HEK293 (cell line): ENCODE data around the gene GPR63.

Source experiments
- GLI4 ChIP-seq: fragments of 450-650 bp; formaldehyde crosslinking; IDR thresholded peaks from 2 replicates; pipeline ENCODE4 v1.5.1; 2016; ENCODE audit warnings: missing biosample characterization, missing genetic modification characterization
- HOXC10 ChIP-seq: sonication (generic); formaldehyde crosslinking; IDR thresholded peaks from 2 replicates; pipeline ENCODE4 v1.8.1; 2023; ENCODE audit warnings: mild to moderate bottlenecking, missing genetic modification reagents
- IKZF3 ChIP-seq: fragments of 450-650 bp; IDR thresholded peaks from 2 replicates; pipeline ENCODE4 v1.5.0; 2018; ENCODE audit warnings: missing biosample characterization, mild to moderate bottlenecking, missing genetic modification characterization, moderate library complexity
- KLF10 ChIP-seq: fragments of 450-650 bp; IDR thresholded peaks from 2 replicates; pipeline ENCODE4 v1.5.1; 2018; ENCODE audit warnings: missing biosample characterization, mild to moderate bottlenecking, missing genetic modification characterization
- MZF1 ChIP-seq: fragments of 450-650 bp; formaldehyde crosslinking; IDR thresholded peaks from 2 replicates; pipeline ENCODE4 v1.5.1; 2017; ENCODE audit warnings: missing biosample characterization, missing genetic modification characterization, borderline replicate concordance
- PRDM1 ChIP-seq: fragments of 450-650 bp; formaldehyde crosslinking; IDR thresholded peaks from 2 replicates; pipeline ENCODE4; 2016; ENCODE audit warnings: missing biosample characterization, missing genetic modification characterization
- SCRT1 ChIP-seq: fragments of 450-650 bp; formaldehyde crosslinking; IDR thresholded peaks from 2 replicates; pipeline ENCODE4 v1.5.1; 2016; ENCODE audit warnings: missing biosample characterization, missing genetic modification characterization, borderline replicate concordance
- SP3 ChIP-seq: fragments of 450-650 bp; formaldehyde crosslinking; IDR thresholded peaks from 2 replicates; pipeline ENCODE4 v1.5.1; 2016; ENCODE audit warnings: missing biosample characterization, missing genetic modification characterization
- TRIM28 ChIP-seq: IDR thresholded peaks from 2 replicates; pipeline ENCODE4 v1.6.1; 2011; ENCODE audit warnings: low read length, control low read depth, borderline replicate concordance
- ZBTB1 ChIP-seq: fragments of 450-650 bp; formaldehyde crosslinking; IDR thresholded peaks from 2 replicates; pipeline ENCODE4 v1.5.1; 2016; ENCODE audit warnings: missing biosample characterization, missing genetic modification characterization
- ZIC2 ChIP-seq: fragments of 450-650 bp; formaldehyde crosslinking; IDR thresholded peaks from 2 replicates; pipeline ENCODE4 v1.5.1; 2016; ENCODE audit warnings: missing biosample characterization, missing genetic modification characterization
- ZNF157 ChIP-seq: fragments of 450-650 bp; formaldehyde crosslinking; IDR thresholded peaks from 2 replicates; pipeline ENCODE4 v1.5.1; 2016; ENCODE audit warnings: missing biosample characterization, missing genetic modification characterization
- ZNF174 ChIP-seq: fragments of 450-650 bp; formaldehyde crosslinking; IDR thresholded peaks from 2 replicates; pipeline ENCODE4 v1.5.0; 2017; ENCODE audit warnings: missing biosample characterization, mild to moderate bottlenecking, missing genetic modification characterization
- ZNF19 ChIP-seq: fragments of 450-650 bp; formaldehyde crosslinking; IDR thresholded peaks from 2 replicates; pipeline ENCODE4; 2016; ENCODE audit warnings: missing biosample characterization, missing genetic modification characterization, low read depth
- ZNF2 ChIP-seq: fragments of 450-650 bp; formaldehyde crosslinking; IDR thresholded peaks from 2 replicates; pipeline ENCODE4 v1.5.1; 2016; ENCODE audit warnings: missing biosample characterization, missing genetic modification characterization
- ZNF211 ChIP-seq: fragments of 450-650 bp; formaldehyde crosslinking; IDR thresholded peaks from 2 replicates; pipeline ENCODE4 v1.5.1; 2016; ENCODE audit warnings: low read depth, missing biosample characterization, missing genetic modification characterization
- ZNF311 ChIP-seq: fragments of 450-650 bp; formaldehyde crosslinking; IDR thresholded peaks from 2 replicates; pipeline ENCODE4 v1.5.1; 2017; ENCODE audit warnings: missing biosample characterization, missing genetic modification characterization, borderline replicate concordance
- ZNF324 ChIP-seq: fragments of 450-650 bp; formaldehyde crosslinking; IDR thresholded peaks from 2 replicates; pipeline ENCODE4 v1.5.1; 2016; ENCODE audit warnings: missing biosample characterization, missing genetic modification characterization
- ZNF423 ChIP-seq: fragments of 450-650 bp; formaldehyde crosslinking; IDR thresholded peaks from 2 replicates; pipeline ENCODE4 v1.5.1; 2016; ENCODE audit warnings: missing biosample characterization, missing genetic modification characterization
- ZNF433 ChIP-seq: fragments of 450-650 bp; formaldehyde crosslinking; IDR thresholded peaks from 2 replicates; pipeline ENCODE4 v1.5.1; 2016; ENCODE audit warnings: missing biosample characterization, missing genetic modification characterization, low read depth
- ZNF510 ChIP-seq: fragments of 450-650 bp; formaldehyde crosslinking; IDR thresholded peaks from 2 replicates; pipeline ENCODE4 v1.5.1; 2018; ENCODE audit warnings: mild to moderate bottlenecking, missing genetic modification characterization, missing biosample characterization; ENCODE audit not compliant: insufficient replicate concordance
- ZNF555 ChIP-seq: fragments of 450-650 bp; formaldehyde crosslinking; conservative IDR thresholded peaks from 2 replicates; pipeline ENCODE4 v1.5.1; 2017; ENCODE audit warnings: missing biosample characterization, mild to moderate bottlenecking, missing genetic modification characterization, inconsistent platforms
- ZNF560 ChIP-seq: fragments of 450-650 bp; formaldehyde crosslinking; IDR thresholded peaks from 2 replicates; pipeline ENCODE4 v1.5.1; 2017; ENCODE audit warnings: missing biosample characterization, missing genetic modification characterization, borderline replicate concordance
- ZNF571 ChIP-seq: fragments of 450-650 bp; formaldehyde crosslinking; IDR thresholded peaks from 2 replicates; pipeline ENCODE4 v1.5.0; 2017; ENCODE audit warnings: missing biosample characterization, missing genetic modification characterization
- ZNF585B ChIP-seq: fragments of 450-650 bp; formaldehyde crosslinking; IDR thresholded peaks from 2 replicates; pipeline ENCODE4 v1.5.1; 2016; ENCODE audit warnings: missing biosample characterization, missing genetic modification characterization
- ZNF621 ChIP-seq: fragments of 450-650 bp; formaldehyde crosslinking; IDR thresholded peaks from 2 replicates; pipeline ENCODE4 v1.5.1; 2017; ENCODE audit warnings: missing biosample characterization, missing genetic modification characterization
- ZNF624 ChIP-seq: fragments of 450-650 bp; formaldehyde crosslinking; IDR thresholded peaks from 2 replicates; pipeline ENCODE4 v1.5.1; 2017; ENCODE audit warnings: missing biosample characterization, missing genetic modification characterization
- ZNF747 ChIP-seq: fragments of 450-650 bp; formaldehyde crosslinking; IDR thresholded peaks from 2 replicates; pipeline ENCODE4 v1.5.1; 2016; ENCODE audit warnings: missing biosample characterization, missing genetic modification characterization
- ZNF785 ChIP-seq: fragments of 450-650 bp; formaldehyde crosslinking; IDR thresholded peaks from 2 replicates; pipeline ENCODE4 v1.5.1; 2016; ENCODE audit warnings: missing biosample characterization, missing genetic modification characterization
- ZSCAN16 ChIP-seq: fragments of 450-650 bp; formaldehyde crosslinking; IDR thresholded peaks from 2 replicates; pipeline ENCODE4 v1.5.1; 2016; ENCODE audit warnings: missing biosample characterization, missing genetic modification characterization
- TF ChIP-seq, protein P1 (sequence below): fragments of 450-650 bp; formaldehyde crosslinking; IDR thresholded peaks from 2 replicates; pipeline ENCODE4 v1.5.1; 2017; ENCODE audit warnings: missing biosample characterization, missing genetic modification characterization
- TF ChIP-seq, protein P2 (sequence below): fragments of 450-650 bp; formaldehyde crosslinking; IDR thresholded peaks from 2 replicates; pipeline ENCODE4 v1.5.1; 2017; ENCODE audit warnings: missing biosample characterization, missing genetic modification characterization
- TF ChIP-seq, protein P3 (sequence below): fragments of 450-650 bp; formaldehyde crosslinking; IDR thresholded peaks from 2 replicates; pipeline ENCODE4 v1.5.1; 2016; ENCODE audit warnings: missing biosample characterization, missing genetic modification characterization
- TF ChIP-seq, protein P4 (sequence below): fragments of 450-650 bp; formaldehyde crosslinking; IDR thresholded peaks from 2 replicates; pipeline ENCODE4 v1.5.1; 2016; ENCODE audit warnings: missing biosample characterization, missing genetic modification characterization
- TF ChIP-seq, protein P5 (sequence below): fragments of 450-650 bp; formaldehyde crosslinking; IDR thresholded peaks from 2 replicates; pipeline ENCODE4 v1.5.1; 2016; ENCODE audit warnings: missing biosample characterization, missing genetic modification characterization

GPR63 gene

DNA sequence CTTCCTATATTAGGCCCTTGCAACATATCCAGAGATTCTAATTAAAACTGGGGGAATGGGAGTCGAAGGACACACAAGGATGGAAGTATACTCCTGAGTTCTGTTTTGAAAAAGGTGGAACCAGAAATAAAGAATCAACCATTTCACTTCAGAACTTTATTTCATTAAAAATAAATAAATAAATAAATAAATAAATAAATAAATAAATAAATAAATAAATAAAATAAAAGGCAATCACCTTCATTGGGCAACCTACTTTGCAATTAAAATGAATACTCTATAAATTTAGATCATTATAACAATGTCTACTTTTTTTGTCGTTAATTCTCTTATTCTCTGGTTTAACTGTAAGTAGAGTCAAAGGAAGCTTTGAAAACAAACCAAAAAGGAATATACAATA lies 25.6 kb downstream of the GPR63 start (continued):
- TF ChIP-seq ZNF324 (tag by site-specific recombination) (no peak), GLI4 (tag by site-specific recombination) (no peak), HOXC10 (CRISPR knock-in tag) (no peak), IKZF3 (tag by site-specific recombination) (no peak), ZNF211 (tag by site-specific recombination) (no peak), ZNF433 (tag by site-specific recombination) (peak; percentile 85), TRIM28 (no peak), ZNF311 (no peak), ZNF624 (tag by site-specific recombination) (no peak), ZNF747 (no peak), ZNF174 (no peak), MZF1 (peak; percentile 62; the same call in 1 of the 2 replicates), ZNF2 (tag by site-specific recombination) (no peak), ZNF585B (tag by site-specific recombination) (no peak), ZSCAN16 (tag by site-specific recombination) (no peak), ZNF555 (tag by site-specific recombination) (peak; percentile 100), SP3 (tag by site-specific recombination) (peak; percentile 33; the same call in 1 of the 2 replicates), ZNF510 (tag by site-specific recombination) (peak; percentile 95), ZNF785 (tag by site-specific recombination) (no peak), ZBTB1 (tag by site-specific recombination) (0 out of 2 replicates have a peak, but pooled peaks have one; percentile 73), ZNF571 (tag by site-specific recombination) (no peak), ZIC2 (tag by site-specific recombination) (no peak), ZNF560 (tag by site-specific recombination) (peak; percentile 66; the same call in 1 of the 2 replicates), SCRT1 (no peak), PRDM1 (no peak), ZNF19 (tag by site-specific recombination) (peak; percentile 79; the same call in 1 of the 2 replicates), ZNF157 (tag by site-specific recombination) (no peak), ZNF621 (tag by site-specific recombination) (no peak), KLF10 (tag by site-specific recombination) (no peak), ZNF423 (no peak)
- TF ChIP-seq, protein P1, sequence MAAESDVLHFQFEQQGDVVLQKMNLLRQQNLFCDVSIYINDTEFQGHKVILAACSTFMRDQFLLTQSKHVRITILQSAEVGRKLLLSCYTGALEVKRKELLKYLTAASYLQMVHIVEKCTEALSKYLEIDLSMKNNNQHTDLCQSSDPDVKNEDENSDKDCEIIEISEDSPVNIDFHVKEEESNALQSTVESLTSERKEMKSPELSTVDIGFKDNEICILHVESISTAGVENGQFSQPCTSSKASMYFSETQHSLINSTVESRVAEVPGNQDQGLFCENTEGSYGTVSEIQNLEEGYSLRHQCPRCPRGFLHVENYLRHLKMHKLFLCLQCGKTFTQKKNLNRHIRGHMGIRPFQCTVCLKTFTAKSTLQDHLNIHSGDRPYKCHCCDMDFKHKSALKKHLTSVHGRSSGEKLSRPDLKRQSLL: no peak
- TF ChIP-seq, protein P2, sequence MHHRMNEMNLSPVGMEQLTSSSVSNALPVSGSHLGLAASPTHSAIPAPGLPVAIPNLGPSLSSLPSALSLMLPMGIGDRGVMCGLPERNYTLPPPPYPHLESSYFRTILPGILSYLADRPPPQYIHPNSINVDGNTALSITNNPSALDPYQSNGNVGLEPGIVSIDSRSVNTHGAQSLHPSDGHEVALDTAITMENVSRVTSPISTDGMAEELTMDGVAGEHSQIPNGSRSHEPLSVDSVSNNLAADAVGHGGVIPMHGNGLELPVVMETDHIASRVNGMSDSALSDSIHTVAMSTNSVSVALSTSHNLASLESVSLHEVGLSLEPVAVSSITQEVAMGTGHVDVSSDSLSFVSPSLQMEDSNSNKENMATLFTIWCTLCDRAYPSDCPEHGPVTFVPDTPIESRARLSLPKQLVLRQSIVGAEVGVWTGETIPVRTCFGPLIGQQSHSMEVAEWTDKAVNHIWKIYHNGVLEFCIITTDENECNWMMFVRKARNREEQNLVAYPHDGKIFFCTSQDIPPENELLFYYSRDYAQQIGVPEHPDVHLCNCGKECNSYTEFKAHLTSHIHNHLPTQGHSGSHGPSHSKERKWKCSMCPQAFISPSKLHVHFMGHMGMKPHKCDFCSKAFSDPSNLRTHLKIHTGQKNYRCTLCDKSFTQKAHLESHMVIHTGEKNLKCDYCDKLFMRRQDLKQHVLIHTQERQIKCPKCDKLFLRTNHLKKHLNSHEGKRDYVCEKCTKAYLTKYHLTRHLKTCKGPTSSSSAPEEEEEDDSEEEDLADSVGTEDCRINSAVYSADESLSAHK: no peak
- TF ChIP-seq, protein P3, sequence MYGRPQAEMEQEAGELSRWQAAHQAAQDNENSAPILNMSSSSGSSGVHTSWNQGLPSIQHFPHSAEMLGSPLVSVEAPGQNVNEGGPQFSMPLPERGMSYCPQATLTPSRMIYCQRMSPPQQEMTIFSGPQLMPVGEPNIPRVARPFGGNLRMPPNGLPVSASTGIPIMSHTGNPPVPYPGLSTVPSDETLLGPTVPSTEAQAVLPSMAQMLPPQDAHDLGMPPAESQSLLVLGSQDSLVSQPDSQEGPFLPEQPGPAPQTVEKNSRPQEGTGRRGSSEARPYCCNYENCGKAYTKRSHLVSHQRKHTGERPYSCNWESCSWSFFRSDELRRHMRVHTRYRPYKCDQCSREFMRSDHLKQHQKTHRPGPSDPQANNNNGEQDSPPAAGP (tag by site-specific recombination): no peak
- TF ChIP-seq, protein P4, sequence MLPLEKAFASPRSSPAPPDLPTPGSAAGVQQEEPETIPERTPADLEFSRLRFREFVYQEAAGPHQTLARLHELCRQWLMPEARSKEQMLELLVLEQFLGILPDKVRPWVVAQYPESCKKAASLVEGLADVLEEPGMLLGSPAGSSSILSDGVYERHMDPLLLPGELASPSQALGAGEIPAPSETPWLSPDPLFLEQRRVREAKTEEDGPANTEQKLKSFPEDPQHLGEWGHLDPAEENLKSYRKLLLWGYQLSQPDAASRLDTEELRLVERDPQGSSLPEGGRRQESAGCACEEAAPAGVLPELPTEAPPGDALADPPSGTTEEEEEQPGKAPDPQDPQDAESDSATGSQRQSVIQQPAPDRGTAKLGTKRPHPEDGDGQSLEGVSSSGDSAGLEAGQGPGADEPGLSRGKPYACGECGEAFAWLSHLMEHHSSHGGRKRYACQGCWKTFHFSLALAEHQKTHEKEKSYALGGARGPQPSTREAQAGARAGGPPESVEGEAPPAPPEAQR (tag by site-specific recombination): no peak
- TF ChIP-seq, protein P5, sequence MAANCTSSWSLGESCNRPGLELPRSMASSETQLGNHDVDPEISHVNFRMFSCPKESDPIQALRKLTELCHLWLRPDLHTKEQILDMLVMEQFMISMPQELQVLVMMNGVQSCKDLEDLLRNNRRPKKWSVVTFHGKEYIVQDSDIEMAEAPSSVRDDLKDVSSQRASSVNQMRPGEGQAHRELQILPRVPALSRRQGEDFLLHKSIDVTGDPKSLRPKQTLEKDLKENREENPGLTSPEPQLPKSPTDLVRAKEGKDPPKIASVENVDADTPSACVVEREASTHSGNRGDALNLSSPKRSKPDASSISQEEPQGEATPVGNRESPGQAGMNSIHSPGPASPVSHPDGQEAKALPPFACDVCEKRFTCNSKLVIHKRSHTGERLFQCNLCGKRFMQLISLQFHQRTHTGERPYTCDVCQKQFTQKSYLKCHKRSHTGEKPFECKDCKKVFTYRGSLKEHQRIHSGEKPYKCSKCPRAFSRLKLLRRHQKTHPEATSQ: no peak
